Erythroblast (primary cell): ENCODE results near the gene PSORS1C2.

Source experiments
- GATA1 ChIP-seq: IDR thresholded peaks from 2 replicates; pipeline ENCODE4 v1.6.1; 2011; ENCODE audit warnings: low read depth, mild to moderate bottlenecking, control low read depth, low read length, moderate library complexity
- POLR2A ChIP-seq: IDR thresholded peaks from 2 replicates; pipeline ENCODE4 v1.6.1; 2011; ENCODE audit warnings: mild to moderate bottlenecking, low read length

- no peak for TF ChIP-seq POLR2A
- TF ChIP-seq GATA1 = no peak
Observed at GRCh38 chr6:31179042-31179386, 40.1 kb upstream of the PSORS1C2 start.
